T-helper 9 cell (primary cell): ENCODE results near the gene ATP5MC3.
A peak's percentile ranks its signal among the peaks of the same experiment; 100 is the strongest.
"Not testable (repeated sequence)": the region's sequence is repeated elsewhere in the genome, so short reads cannot be mapped to it uniquely, and the experiment has no call there.

Experiments
- DNase-seq: peaks from one replicate; pipeline ENCODE4 v3.0.0-alpha.2; 2020
- total RNA-seq, 2 donors: gene quantifications; one replicate each; lab custom pipeline; 2026; lab: John Stamatoyannopoulos, UW

Gene ATP5MC3
- 38.4 to 63.6 reads per million in 2 donors for total RNA-seq

- DNase-seq: peak; percentile 81
Measured at GRCh38 chr2:175181104-175181876, at the start of gene ATP5MC3. Gene ATP5MC3, minus strand, starts transcription at chr2:175181710. Its CDS starts 317 bp downstream, at chr2:175181393.

DNA sequence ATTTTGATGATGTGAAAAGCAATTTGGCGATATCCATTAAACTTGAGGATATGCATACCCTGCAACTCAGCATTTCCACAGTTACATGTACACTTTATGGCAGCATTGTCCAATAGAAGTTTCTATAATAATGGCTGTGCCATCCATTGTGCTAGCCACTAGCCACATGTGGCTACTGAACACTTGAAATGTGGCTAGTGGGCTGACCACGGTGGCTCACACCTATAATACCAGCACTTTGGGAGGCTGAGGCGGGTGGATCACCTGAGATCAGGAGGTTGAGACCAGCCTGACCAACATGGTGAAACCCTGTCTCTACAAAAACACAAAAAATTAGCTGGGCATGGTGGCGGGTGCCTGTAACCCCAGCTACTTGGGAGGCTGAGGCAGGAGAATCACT is 47.1 kb upstream of the ATP5MC3 start:
- not testable (repeated sequence) for DNase-seq

DNA sequence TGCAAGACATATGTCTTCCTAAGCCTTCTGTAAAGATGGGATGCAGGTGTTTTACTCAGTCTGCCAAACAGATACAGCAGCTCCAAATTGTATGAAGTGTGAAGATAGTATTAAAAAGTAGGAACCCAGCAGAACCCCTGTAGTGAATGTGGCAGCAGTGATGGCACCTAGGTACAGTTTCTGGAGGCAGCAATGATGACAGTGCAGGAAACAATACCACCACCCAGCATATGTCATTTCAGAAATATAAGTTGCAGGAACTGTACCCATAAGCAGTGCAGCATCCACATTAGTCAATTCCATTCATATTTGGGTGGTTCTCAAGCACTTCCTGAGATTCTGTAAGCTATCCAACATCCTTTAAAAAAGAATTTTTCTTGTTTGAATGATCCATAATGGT is 46.7 kb upstream of the ATP5MC3 start:
- DNase-seq: no peak

DNA sequence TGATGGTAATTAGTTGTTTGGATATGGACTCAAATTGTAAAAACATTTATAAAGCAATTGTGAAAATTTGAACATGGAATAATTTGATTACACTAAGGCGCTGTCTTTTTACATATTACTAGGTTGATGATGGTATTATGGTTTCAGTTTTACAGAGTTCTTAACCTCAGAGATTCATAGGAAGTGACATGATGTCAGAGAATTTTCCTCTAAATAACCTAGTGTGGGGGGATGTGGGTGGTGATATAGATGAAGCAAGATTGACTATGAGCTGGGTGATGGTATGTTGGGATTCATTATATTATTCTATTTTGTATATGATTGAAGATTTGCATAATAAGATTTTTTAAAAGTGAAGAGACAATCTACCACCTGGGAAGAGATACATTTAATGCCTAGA is 45.9 kb upstream of the ATP5MC3 start:
- no peak for DNase-seq

GRCh38 chr2:175220075-175220474 is 38.6 kb upstream of the ATP5MC3 start:
- DNase-seq: no peak

- DNase-seq: no peak
Measured at GRCh38 chr2:175218551-175218950, 37.0 kb upstream of the ATP5MC3 start.

DNA sequence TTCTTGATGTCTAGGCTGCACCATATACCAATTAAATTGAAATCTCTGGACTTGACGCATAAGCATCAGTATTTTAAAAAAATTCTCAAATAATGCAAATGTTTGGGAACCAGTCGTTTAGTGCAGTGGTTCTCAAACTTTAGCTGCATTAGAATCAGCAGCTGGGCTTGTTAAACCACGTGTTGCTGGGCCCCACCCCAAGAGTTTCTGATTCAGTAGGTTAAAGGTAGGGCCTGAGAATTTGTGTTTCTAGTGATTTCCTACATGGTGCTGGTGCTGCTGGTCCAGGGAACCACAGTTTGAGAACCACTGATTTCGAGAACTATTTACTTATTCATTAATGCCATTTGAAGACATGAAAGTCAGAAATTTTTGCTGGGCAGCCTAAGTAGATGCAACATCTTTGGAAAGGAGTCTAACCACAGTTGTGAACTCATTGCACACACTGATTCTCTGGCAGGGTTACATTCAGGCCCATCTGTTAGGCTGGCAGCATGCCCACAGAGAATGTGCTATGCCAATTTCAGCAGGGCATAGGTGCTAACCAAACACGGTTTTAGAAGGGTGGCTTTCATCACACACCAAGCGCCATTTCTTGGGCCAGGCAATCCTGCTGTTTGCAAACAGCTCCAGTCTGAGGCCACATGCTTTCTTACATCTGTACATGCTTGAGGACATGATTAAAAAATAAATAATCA is 26.4 kb upstream of the ATP5MC3 start:
- DNase-seq: no peak

DNA sequence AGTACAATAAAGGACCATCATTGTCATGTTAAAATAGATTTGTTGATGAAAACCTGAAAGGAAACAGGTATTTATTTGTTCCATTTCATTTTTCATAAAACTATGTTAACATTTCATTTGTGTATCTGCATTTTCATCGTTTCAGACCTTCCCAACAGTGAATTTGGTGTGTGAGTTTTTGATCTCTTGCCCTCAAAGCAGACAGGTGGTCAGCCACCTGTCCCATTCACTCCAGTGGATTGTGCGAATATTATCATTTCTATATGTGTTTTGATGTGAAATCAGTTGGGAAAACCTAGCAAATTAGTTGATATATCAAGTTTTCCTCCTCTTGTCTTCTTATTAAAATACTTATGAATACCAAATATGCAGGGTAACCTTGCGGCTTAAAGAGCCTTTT is 25.4 kb upstream of the ATP5MC3 start:
- DNase-seq: no peak

DNA sequence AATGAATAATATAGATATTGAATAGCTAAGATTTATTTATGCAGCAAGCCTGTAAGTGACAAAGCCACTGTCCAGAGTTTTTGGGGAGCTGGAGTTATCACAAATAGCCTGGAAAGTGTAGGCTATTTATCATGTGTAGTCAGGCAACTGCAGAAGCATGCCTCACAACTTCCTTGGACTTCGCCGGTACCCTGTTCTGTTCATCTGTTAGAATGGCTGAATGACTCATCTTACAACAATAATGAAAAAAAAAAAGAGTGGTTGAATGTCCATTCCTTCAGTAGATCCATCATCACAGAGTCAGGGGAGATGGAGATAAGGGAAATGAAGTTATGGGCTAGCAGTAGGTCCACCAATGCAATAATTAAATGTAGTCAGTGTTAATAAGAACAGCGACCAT is 24.0 kb upstream of the ATP5MC3 start:
- DNase-seq: no peak

GRCh38 chr2:175203621-175204496 is 22.3 kb upstream of the ATP5MC3 start:
- peak; percentile 10 for DNase-seq

- DNase-seq: no peak
Measured at GRCh38 chr2:175195012-175195411, 13.5 kb upstream of the ATP5MC3 start.

DNA sequence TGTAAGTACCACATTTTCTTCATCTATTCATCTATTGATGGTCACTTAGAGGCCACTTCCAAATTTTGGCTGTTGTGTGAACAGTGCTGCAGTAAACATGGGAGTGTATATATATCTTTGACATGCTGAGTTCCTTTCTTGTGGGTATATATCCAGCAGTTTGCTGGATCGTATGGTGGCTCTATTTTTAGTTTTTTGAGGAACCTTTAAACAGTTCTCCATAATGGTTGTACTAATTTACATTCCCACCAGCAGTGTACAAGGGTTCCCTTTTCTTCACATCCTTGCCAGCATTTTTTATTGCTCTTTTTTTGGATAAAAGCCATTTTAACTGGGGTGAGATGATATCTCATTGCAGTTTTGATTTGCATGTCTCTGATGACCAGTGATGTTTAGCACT is 7.3 kb upstream of the ATP5MC3 start:
- DNase-seq: no peak

DNA sequence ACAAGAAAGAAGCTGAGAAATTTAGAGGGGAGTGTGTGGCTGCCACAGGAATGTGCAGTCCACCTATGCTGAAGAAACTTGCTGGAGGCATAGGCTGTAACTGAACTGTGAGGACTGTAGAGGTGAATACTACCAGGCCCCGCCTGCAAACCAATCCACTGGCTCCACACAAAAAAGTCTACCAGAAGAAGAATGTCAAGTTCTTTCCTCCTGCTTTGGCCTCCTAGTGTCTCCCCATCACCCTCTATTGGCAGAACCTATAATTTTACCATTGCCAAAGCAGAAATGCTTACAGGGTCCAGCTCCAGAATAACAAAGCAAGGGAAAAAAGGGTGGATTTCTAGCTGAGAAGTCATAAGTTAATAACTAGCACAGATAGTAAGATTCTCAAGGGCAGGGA is 5.9 kb upstream of the ATP5MC3 start:
- no peak for DNase-seq

DNA sequence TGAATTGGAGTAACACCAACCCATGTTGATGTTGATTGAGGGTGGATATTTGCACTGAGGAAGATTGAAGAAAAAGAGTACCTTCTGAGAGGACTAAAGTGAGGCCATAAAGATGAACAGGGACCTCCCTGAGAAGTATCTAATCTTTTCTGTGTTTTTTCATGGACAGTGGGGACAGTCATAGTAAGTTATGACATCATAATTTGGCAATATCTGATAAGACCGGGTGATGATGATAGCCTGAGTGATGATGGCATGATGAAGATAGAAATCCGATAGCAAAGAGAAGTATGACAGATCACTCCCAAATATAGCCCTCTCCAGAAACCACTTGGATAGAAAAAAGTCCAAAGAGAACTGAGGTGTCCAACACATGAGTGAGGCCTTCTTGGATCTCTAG is 2.2 kb upstream of the ATP5MC3 start:
- DNase-seq: no peak

GRCh38 chr2:175181877-175182308 is 383 bp upstream of the ATP5MC3 start:
- DNase-seq: no peak

DNA sequence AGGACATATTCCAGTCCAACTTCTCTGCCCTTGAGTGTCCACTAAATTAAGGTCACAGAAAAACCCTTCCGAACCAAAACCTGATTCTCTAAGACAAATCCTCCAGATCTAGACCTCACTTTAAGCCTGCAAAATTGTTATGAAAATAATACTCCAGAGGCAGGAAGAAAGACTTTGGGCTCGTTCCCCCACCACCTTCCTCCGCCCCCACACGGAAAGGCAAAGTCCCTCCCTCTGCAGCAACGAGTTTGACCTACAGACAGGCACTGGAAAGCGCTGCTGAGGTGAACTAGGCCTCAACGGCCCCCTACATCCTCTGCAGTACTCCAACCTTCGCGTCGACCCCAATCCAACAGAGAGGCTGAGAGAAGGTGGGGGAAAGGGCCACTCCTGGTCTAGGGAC is 808 bp downstream of the ATP5MC3 start:
- DNase-seq: peak; percentile 24

GRCh38 chr2:175176624-175177023 is 4.9 kb downstream of the ATP5MC3 start:
- DNase-seq: no peak

- no peak for DNase-seq
Measured at GRCh38 chr2:175175896-175176295, 5.6 kb downstream of the ATP5MC3 start.

DNA sequence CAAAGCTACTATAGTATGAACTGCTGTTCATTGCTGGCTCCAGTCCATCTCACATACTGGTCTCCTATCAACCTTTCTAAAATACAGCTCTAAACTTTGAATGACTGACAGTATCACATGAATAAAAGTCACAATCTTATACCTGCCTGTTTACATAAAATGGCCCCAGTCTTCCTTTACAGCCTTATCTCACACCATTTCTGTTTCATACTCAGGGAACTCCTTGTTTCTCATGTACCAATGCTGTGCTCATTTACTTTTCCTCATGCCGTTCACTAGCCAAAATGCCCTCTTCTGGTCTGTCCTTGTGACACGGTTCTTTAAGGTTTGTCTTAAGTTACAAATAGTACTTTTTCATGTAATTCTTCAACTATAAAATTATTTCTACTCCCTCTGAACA is 6.2 kb downstream of the ATP5MC3 start:
- no peak for DNase-seq

DNA sequence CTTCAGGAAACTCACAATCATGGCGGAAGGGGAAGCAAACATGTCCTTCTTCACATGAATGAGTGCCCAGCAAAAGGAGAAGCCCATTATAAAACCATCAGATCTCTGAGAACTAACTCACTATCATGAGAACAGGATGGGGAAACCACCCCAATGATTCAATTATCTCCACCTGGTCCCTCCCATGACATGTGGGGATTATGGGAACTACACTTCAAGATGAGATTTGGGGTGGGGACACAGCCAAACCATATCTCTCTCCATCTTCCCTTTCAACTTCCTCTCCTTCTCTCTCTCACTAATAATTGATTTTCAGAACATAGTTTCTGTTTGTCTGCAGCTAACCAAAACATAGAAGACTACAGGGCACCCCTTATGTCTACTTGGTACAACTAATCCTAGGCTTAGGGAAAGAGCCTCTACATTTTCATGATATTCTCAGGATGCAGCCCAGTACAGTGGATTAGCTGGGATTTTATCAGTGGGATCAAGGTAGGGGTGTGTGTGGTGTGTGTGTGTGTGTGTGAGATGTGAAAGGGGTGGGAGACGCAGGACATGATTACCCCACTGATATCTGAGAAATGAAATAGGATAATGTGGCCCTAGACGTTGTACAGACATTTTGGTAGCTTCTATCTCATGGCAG is 10.7 kb downstream of the ATP5MC3 start:
- no peak for DNase-seq

DNA sequence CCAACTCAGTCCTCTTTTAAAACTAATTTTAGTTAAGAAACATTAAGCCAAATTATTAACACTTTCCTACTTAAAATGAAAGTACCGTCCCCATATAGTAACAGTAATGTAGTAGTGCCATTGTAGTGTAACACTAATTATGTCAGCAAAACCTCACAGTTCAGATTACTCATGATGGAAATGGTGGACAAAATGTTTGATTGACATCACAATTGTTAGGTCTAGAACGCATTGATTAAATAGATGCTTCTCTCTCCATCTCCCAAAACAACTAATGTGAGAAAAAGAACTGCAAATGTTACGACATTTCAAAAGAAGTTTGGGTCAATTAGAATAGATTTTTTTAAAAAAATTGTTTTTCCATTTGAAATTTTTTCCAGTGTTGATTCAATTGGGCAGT is 12.3 kb downstream of the ATP5MC3 start:
- DNase-seq: no peak

DNA sequence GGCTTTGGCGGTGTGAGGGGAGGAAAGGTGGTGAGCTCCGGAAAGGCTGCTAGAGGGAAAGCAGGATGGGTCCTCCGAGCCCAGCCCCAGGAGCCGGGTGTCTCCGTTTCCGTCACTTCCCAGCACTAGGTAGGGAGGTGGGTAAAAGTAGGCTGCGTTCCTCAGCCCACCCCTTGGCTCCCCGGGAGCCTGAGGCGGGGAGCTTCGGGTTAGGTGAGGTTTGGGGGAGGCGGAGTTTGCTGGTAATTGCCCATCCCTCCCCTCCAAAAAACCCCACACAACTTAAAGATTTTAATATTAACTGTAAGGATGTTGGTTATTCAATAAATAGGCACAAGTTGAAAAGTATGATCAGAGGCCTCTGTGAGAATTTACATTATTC is 13.0 kb downstream of the ATP5MC3 start:
- no peak for DNase-seq
